ENCODE measurements around the gene COQ2. TPM values are rescaled to one million over a fixed set of nuclear protein-coding genes. Genes with fewer than 3 reads are reported as not detected.

Gene COQ2
- total and polyA plus RNA-seq, 8 donors = 1.8 to 10.1 (median 8.0) TPM

Small RNA genes lying within 50 kb of the gene (small RNA-seq; reads per million reads assigned to genes)
- 0 reads per million in 4 donors for gene AC114781.3

Other genes with a start within 250 kb of the COQ2 start
- gene COPS4, start 249.6 kb downstream of the COQ2 start, total RNA-seq = 100 to 1,000 TPM in 2 of 5 donors, 10 to 100 TPM in 2, 1 to 10 TPM in 1; 1.7 to 302 (median 50.4) TPM
- 10 to 100 TPM; 19.5 to 34.1 (median 22.8) TPM for gene COPS4, start 249.6 kb downstream of the COQ2 start, polyA plus RNA-seq
- 100 to 1,000 TPM in 1 of 5 donors, 10 to 100 TPM in 4; 10.5 to 265 (median 24.9) TPM for gene PLAC8, start 170.1 kb downstream of the COQ2 start, total RNA-seq
- 100 to 1,000 TPM in 1 of 3 donors, 10 to 100 TPM in 2; 46.9 to 372 (median 47.6) TPM for gene PLAC8, start 170.1 kb downstream of the COQ2 start, polyA plus RNA-seq
- gene HPSE, start 50.0 kb upstream of the COQ2 start, total RNA-seq = 1 to 10 TPM in 2 of 5 donors, under 1 TPM in 2, not detected in 1; under 0.01 to 4.9 (median 0.92) TPM
- 1 to 10 TPM in 2 of 3 donors, under 1 TPM in 1; 0.61 to 1.9 (median 1.2) TPM for gene HPSE, start 50.0 kb upstream of the COQ2 start, polyA plus RNA-seq
- gene HELQ, start 171.0 kb upstream of the COQ2 start, total RNA-seq = 10 to 100 TPM; 13.8 to 26.8 (median 20.6) TPM
- gene HELQ, start 171.0 kb upstream of the COQ2 start, polyA plus RNA-seq = 1 to 10 TPM; 5.0 to 7.6 (median 7.5) TPM
- gene MRPS18C, start 171.3 kb upstream of the COQ2 start, total RNA-seq = 10 to 100 TPM in 4 of 5 donors, 1 to 10 TPM in 1; 4.3 to 63.6 (median 17.4) TPM
- 10 to 100 TPM; 19.6 to 32.9 (median 30.4) TPM for gene MRPS18C, start 171.3 kb upstream of the COQ2 start, polyA plus RNA-seq
- gene ABRAXAS1, start 200.3 kb upstream of the COQ2 start, total RNA-seq = 10 to 100 TPM in 1 of 5 donors, 1 to 10 TPM in 3, not detected in 1; 3.6 to 17.6 (median 6.8) TPM
- 10 to 100 TPM in 1 of 3 donors, 1 to 10 TPM in 2; 4.3 to 14.1 (median 4.5) TPM for gene ABRAXAS1, start 200.3 kb upstream of the COQ2 start, polyA plus RNA-seq

Measured in stomach (tissue), 8 donors.